ENCODE measurements around the gene MAP3K5.
"Not testable (repeated sequence)": the region's sequence is repeated elsewhere in the genome, so short reads cannot be mapped to it uniquely, and the experiment has no call there.

The MAP3K5 gene

DNA sequence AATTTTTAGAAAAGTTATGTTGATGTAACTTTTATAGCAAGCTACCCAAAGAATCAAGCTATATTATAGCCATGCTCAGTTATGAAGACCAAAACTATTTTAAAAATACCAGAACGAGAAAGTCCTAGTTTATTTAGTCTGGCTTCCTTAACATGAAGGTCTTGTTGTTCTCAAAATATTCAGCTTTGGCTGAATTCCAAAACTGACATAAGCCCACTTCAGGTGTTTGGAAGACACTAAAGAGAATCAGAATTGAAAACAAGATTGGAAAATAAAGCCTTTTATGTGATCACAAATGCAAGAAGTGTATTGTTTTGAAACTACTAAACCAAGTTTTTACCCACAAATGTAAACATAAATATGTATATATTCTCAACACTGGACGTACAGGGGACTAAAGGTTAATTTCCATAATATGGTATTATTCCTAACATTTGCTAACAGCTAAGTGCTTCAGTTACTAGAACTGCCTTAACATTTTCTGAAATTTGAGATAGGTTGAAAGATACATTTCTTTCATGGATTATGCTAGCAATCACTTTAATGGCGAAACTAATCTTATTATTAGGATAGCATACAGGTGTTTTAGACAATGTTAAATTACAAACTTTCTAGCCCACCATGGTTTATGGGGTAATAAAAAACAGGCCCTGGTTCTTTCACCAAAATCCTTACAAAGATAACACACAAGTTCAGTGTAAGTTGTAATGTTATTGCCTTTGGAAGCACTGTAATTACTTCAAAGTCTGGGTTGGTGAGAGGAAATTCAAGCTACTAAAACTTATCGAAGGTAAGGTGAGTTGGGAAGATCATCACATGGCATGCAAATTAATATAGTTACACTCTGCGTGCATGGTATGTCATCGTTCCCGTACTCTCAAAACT is 1.6 kb downstream of the MAP3K5 start:
- FAIRE-seq: no peak

DNA sequence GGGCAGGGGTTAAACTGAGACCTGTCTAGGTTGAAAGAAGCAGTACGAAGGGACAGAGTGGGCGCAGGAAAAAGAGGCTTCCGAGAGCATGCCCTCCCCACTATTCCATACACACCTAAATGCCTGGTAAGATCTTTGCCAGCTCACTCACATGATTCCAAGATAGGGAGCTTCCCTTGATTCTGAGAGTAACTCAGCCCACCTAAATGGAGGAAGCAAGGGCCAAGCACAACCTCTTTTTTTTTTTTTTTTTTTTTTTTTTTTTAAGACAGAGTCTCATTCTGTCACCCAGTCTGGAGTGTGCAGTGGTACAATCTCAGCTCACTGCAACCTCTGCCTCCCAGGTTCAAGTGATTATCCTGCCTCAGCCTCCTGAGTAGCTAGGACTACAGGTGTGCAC is 2.8 kb downstream of the MAP3K5 start:
- FAIRE-seq: not testable (repeated sequence)

DNA sequence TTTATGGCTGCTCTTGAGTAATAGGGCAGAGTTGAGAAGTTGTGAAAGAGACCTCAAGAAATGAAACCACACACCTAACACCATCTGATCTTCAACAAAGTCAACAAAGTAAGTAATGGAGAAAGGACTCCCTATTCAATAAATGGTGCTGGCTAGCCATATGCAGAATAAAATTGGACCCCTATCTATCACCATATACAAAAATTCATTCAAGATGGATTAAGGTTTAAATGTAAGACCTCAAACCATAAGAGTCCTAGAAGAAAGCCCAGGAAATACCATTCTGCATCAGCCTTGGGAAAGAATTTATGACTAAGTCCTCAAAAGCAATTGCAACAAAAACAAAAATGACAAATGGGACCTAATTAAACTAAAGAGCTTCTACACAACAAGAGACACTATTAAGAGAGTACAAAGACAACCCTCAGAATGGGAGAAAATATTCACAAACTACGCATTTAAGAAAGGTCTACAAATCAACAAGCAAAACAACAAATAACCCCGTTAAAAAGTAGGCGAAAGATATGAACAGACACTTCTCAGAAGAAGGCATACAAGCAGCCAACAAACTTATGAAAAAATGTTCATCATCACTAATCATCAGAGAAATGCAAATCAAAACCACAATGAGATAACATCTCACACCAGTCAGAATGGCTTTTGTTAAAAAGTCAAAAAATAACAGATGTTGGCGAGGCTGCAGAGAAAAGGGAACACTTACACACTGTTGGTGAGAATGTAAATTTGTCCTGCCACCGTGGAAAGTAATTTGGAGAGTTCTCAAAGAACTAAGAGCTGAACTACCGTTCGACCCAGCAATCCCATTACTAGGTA is 4.0 kb downstream of the MAP3K5 start:
- no peak for FAIRE-seq

DNA sequence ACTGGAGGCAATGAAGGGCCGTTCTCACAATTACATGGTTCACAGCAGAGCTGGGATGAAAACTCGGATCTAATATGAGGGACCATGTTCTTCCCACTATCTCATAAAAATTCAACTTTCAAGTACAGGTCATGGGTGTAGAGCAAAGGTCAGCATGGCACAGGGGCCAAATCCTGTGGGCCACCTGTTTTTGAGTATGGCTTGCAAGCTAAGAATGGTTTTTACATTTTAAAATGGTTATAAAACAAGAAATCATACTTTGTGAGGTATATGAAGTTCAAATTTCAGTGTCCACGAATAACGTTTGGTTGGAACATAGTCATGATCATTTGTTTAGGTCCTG is 4.6 kb downstream of the MAP3K5 start:
- no peak for FAIRE-seq

DNA sequence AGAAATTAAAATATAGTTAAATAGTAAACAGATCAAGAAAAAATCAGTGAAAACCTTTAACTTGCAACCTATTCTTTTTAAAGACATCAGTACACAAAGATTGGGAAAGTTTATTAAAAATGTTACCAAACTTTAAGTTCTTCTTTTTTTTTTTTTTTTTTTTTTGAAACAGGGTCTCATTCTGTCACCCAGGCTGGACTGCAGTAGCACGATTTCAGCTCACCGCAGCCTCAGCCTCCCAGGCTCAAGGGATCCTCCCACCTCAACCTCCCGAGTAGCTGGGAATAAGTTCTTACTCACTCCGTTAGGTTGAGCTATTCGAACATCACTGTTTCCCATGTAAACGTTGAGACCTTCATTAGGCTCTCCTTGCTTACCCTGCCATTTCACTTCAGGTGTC is 5.6 kb downstream of the MAP3K5 start:
- FAIRE-seq: no peak

DNA sequence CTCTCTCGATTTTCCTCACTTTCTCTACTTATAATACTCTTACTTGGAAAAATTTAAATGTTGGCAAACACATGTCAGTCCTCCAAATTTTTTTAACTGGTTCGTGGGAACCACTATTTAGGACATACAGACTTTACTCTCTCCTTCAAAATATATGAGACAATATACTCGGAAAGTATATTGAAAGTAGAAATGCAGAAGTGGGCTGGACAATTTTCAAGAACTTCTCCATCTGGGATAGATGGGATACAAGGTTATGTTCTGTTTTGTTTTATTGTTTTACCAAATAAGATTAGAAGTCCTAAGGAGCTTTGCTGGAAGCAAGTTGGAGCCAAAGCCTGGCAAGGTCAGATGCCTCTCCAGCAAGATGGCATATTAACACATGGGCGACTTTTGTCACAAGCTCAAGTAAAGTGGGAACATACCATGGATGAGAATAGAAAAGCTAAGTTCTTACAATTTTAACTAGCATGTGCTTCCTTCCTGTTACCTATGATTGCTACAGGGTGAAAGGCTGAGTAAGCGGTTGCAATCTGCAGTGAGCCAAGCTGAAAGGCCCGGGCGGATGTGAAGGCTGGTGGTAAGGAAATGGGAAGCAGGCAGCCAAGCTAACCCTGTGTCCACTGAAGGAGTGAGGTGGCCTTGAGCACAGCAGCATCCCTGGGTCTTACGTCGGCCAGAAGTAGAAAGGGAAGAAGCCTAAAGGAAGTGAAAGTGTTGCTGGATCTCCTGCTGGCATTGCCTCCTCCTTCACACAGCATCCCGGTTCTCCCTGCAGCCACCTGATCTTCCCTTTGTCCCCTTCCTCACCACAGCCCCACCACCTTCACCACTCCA is 7.1 kb downstream of the MAP3K5 start:
- no peak for FAIRE-seq

DNA sequence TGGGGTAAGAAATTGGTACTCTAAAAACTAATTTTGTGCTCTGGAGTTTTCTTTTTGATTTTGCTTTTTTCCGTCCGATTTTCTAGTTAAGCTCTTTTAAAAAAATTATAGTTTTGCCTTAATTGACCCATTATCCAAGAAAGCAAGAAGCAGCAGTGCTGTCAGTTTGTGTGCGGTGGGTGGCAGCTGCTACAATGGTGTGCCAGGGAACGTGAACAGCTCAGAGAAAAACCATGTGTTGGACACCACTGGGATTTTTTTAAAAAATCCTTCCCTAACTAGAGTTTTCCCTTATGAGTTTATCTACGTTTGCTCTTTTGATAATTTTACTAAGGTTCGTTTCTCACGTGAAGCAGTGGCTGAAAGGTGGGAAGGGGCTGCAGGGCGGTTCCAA is 8.0 kb downstream of the MAP3K5 start:
- no peak for FAIRE-seq

DNA sequence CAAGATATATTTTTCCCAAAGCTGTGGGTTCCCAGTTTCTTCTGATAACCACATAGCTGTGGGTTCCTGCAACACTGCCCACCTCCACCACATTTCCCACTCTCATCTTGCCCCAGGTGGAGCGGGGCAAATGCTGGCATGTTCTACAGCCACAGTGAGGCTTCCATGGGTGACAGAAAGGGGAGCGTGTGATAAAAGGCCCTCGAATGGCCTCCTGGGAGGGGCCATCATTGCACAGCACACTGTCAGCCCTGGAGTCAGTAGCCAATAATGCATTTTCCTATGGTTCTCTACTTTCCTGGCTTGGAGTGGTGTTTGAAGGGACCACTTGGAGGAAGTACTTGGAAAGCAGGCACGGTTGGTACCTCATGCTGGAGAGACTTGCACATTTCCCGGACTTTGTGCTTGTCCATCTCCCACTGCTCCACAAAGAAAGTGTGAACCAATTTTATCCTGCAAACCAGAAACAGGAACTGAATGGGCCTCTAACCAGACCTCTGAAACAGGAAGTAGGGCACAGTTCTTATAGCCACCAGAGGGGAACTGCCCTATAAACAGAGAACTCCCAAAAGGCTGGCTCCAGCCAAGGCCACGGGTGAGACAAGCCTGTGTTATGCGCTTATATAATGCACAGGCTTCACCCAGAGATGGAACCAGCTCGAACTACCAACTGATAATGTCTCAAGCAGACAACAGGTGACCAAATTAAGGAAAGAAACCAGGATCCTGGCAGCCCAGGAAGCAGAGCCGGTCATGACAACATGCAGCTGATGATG is 8.6 kb downstream of the MAP3K5 start:
- no peak for FAIRE-seq

DNA sequence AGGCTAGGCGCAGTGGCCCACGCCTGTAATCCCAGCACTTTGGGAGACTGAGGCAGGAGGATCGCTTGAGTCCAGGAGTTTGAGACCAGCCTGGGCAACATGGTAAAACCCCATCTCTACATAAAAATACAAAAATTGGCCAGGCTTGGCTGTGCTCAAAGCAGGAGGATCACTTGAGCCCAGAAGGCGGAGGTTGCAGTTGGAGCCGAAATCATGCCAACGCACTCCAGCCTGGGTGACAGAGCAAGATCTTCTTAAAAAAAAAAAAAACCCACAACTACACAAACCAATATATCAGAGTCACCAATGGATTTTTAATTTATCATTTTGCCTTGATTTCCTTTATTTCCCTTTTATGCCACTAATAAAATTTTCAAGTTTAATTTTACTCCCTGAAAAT is 9.3 kb downstream of the MAP3K5 start:
- FAIRE-seq: no peak

DNA sequence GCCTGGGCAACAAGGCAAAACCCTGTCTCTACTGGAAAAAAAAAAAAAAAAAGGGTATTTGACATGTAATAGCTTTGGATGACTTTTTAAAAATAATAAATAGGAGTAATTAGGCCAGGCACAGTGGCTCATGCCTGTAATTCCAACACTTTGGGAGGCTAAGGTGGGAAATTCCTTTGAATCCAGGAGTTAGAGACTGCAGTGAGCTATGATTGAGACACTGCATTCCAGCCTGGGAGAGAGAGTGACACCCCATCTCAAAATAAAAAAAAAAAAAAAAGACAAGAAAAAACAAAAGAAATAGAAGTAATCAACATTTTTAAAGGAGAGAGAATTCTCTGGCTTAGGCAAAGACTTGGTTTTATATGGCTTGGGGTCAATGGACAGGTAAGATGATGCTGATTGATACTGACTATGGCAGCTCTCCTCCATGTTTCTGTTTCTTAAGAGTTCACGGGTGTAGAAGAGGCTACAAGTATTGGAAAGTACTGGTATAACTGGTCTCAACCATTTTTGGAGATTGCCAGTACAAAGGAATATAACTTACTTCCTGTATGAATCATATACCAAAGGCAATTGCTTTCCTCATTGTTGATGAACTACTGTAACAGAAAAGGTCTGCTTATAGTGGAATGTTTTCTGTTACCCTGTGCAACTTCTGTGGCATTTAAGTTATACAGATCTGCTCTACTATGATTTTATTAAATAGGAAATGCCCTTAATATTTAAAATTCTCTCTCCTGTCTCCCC is 10.1 kb downstream of the MAP3K5 start:
- FAIRE-seq: no peak

DNA sequence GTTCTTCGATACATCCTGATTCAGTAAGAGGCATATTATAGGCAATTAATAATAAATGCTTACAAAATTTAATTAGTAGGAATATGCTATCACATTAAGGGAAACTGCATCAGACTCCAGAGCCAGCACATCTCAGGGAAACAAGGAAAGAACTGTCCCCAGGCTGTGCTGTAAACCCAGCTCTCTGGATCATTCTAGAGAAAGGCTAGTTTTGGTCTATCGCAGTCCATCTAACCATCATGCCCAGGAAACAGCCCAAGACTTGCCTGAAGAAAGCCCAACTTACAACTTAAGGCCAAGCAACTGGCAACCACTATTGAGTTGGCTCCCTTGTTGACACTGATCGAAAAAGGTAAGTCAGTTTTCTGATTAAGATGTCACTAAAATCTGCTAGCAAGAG is 11.3 kb downstream of the MAP3K5 start:
- no peak for FAIRE-seq

DNA sequence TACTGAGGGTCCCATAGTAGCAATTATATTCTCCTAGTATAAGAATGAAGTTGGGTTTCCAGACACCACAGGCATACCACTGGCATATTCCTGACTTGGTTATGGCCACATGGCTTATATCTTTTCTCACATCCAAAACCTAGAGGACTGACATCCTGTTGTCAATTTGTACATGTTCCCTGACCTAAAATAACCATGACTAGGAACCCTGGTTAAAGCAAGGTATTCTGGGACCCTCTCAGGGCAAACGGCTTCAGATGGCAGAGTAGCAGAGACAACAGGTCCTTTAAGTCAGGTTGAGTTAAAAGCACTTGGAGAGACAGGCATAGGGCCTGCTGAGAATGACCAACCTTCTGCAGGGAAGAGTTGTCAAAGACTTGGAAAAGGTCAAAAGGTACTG is 12.6 kb downstream of the MAP3K5 start:
- no peak for FAIRE-seq

DNA sequence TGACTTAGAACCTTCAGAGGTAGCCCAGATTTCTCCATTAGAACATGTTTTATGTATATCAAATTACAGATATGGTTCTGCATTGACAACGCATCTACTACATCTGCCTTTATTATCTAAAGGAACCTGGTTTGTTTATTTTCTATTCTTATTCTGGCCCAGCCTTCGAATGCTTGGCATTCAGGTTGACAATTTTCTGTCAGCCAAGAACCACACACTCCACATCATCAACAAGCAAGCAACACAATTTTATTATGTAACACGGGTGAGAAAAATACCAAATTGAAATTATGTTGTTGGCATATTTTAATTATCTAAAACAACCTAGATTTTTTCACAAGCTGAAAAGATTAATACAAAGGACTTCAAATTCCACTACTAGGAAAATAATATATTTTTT is 14.6 kb downstream of the MAP3K5 start:
- no peak for FAIRE-seq

DNA sequence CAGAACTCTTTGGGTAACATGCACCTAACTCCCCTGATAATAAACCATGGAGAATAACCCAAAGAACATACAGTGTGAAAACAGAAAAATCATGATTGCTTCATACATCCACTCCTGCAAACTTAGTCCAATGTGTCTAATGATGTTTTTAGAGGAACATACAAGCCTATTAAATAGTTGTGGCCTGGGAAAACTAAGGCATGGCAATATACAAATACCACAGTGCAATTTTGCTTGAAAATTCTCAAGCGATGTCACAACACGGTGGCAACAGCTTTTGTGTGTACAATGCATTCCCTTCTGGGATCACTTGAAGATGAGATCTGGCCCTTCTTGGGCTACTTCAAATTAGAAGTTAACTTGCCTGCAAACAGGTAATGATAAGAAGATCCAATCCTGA is 16.7 kb downstream of the MAP3K5 start:
- FAIRE-seq: no peak

DNA sequence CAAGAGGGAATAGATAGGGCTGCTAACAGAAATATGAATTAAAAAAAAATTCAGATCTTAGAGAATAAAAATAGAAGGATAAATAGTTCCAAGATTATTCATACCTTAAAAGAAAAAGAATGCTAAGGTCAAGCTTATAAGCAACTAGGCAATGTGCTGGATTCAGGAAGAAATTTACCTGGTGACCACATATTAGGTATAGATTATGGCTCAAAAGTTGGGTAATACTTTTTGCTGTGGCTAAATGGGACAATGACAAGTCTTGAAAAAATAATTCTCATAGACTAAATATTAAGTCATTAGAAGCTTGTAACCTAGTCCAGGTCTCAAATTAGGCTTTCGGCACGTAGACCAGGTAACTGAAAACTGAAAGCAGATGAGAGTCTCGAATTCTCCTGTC is 17.2 kb downstream of the MAP3K5 start:
- no peak for FAIRE-seq

DNA sequence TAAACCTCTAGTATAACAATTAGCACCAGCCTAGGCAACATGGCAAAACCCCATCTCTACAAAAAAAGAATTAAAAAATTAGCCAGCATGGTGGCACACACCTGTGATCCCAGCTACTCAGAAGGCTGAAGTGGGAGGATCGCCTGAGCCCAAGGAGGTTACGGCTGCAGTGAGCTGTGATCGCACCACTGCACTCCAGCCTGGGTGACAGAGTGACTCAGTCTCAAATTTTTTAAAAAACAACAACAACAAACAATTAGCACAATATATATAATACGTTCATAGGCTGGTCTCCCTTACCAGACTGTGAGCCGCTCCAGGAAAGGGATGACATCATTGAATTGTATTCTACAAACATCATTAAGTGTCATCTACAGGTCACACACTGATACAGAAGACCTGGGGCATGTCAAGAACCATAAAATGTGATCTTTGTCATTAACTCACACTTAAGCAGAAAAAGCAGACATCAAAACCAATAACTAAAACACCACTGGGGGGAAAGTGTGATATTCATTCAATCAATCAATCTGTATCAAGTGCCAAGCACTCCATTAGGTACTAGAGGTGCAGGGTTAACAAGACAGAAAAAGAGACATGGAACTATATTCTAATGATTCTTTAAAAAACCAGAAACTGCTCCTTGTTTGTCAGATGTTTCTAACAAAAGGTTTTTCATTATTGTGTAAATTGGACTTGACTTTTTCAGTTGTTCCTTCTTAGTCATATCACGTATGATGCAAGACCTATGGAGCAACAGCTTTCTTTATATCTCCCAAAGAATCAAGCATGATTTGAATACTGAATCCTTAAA is 17.8 kb downstream of the MAP3K5 start:
- FAIRE-seq: no peak

DNA sequence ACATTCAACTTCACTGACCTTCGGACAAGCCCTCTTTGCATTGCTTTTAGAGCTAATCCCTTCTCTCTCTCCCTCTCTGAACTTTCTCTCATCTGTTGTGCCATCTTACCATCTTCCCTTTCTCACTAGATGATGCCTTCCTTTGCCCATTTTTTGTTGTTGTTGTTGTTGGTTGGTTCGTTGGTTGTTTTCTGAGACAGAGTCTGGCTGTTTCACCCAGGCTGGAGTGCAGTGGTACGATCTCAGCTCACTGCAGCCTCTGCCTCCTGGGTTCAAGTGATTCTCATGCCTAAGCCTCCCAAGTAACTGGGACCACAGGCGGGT is 18.8 kb downstream of the MAP3K5 start:
- no peak for FAIRE-seq

DNA sequence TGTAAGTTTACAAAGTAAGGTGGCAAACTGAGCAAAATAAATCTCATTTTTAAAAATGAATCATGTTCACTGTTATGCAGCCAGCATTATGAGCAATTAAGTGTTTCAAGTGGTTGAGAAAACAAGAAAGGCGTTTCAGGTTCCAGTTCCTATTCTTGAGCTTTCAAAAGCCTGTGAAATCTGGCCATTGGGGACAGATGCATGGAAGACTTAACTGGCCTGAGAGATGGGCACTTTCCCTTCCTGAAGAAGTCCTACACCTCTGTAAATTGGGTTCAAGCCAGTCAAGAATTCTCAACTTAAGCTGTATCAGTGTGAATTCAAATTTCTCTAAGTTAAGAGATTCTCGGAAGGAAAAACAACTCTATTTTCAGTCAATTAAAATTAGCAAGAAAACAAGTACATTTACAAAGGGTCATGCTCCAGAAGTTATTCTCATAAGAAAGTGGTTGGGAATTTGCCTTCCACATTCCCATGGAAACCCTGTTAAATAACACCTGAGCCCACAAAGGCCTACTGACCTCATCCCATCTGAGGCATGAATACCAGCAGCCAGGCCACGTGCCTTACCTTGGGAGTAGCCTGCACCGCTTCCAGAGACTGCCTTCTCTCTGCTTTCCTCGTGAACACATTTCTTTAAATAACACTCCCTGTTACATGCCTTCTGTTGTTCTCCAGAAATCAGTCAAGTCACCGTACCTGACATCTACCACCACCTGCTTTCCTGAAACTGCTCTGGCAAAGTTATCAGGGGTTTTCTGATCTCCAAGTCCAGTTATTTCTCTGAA is 19.4 kb downstream of the MAP3K5 start:
- no peak for FAIRE-seq

DNA sequence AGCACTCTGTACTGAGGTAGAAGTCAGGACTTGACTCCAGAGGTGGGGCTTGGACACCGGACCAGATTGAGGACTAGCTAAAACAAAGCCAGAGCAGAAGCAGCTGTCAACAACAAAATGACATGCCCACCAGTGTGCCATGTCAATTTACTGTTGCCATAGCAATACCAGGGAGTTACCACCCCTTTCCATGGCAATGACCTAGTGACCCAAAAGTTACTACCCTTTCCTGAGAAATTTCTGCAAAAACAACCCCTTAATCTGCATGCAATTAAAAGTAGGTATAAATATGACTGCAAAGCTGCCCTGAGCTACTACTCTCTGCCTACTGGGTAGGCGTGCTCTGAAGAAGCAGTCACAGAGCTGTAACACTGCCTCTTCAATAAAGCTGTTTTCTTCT is 21.0 kb downstream of the MAP3K5 start:
- no peak for FAIRE-seq

DNA sequence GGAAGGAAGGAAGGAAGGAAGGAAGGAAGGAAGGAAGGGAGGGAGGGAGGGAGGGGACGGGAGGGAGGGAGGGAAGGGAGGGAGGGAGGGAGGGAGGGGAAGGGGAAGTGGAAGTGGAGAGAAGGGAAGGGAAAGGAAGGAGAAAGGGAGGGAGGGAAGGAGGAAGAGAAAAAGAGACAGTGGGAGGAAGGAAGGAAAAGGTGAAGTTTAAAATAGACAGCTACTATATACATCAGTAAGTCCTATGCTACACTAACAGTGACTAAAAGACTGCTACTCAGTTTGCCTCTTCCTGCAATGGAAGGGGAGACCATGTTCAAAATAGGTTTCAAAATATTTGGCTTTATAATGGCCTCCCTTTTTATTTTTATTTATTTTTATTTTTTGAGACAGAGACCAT is 22.5 kb downstream of the MAP3K5 start:
- FAIRE-seq: no peak

Measured in colon (tissue), 2 donors.